GM18951 (cell line): Measurements from ENCODE around the gene TBC1D8.

ENCODE experiments used
- POLR2A ChIP-seq: IDR thresholded peaks from 4 replicates; pipeline ENCODE4 v1.6.1; 2011; ENCODE audit warnings: mild to moderate bottlenecking; ENCODE audit not compliant: insufficient read length, insufficient read depth; ENCODE audit errors: extremely low read depth
- in situ Hi-C: fragments of 300-500 bp; cut with MboI; formaldehyde crosslinking; loops from one replicate; pipeline ENCODE4 v1.12.0; 2022; ENCODE audit warnings: low sequenced_read_pairs, mixed read lengths, inconsistent platforms; ENCODE audit not compliant: unreplicated experiment

The TBC1D8 gene

GRCh38 chr2:101004620-101005325 lies 146.4 kb downstream of the TBC1D8 start:
- in situ Hi-C loops: no loop called here
- peak; percentile 17 for TF ChIP-seq POLR2A

GRCh38 chr2:101003278-101003775 lies 147.9 kb downstream of the TBC1D8 start:
- in situ Hi-C loops: no loop called here
- no peak for TF ChIP-seq POLR2A

GRCh38 chr2:101002562-101003277 lies 148.5 kb downstream of the TBC1D8 start:
- in situ Hi-C loops: no loop called here
- TF ChIP-seq POLR2A: no peak

- peak; percentile 98 for TF ChIP-seq POLR2A
- in situ Hi-C loops: no loop called here
These were observed 149.3 kb downstream of the TBC1D8 start, which contains the start of gene RPL31 for GRCh38 chr2:101001691-101002561. RPL31 (plus strand) TSS chr2:101002289; CDS start chr2:101002702, 413 bp downstream.

- no peak for TF ChIP-seq POLR2A
- in situ Hi-C loops: loop anchor here (25.0 kb wide), 1 partner anchor 388 kb away; no protein-coding TSS in a partner anchor
These were observed 151.2 kb downstream of the TBC1D8 start for GRCh38 chr2:100999995-101000394.

GRCh38 chr2:100998235-100998573 lies 153.0 kb downstream of the TBC1D8 start:
- in situ Hi-C loops: loop anchor here (25.0 kb wide), 1 partner anchor 386 kb away; no protein-coding TSS in a partner anchor
- TF ChIP-seq POLR2A: no peak

- no peak for TF ChIP-seq POLR2A
- in situ Hi-C loops: loop anchor here (25.0 kb wide), 1 partner anchor 385 kb away; no protein-coding TSS in a partner anchor
These were observed 153.5 kb downstream of the TBC1D8 start for GRCh38 chr2:100997509-100998234.

GRCh38 chr2:100995309-100996075 lies 155.7 kb downstream of the TBC1D8 start:
- TF ChIP-seq POLR2A: no peak
- in situ Hi-C loops: loop anchor here (25.0 kb wide), 1 partner anchor 383 kb away; no protein-coding TSS in a partner anchor

GRCh38 chr2:100993294-100993693 lies 157.9 kb downstream of the TBC1D8 start:
- in situ Hi-C loops: loop anchor here (25.0 kb wide), 1 partner anchor 381 kb away; no protein-coding TSS in a partner anchor
- TF ChIP-seq POLR2A: no peak

- in situ Hi-C loops: loop anchor here (25.0 kb wide), 1 partner anchor 380 kb away; no protein-coding TSS in a partner anchor
- no peak for TF ChIP-seq POLR2A
These were observed 158.9 kb downstream of the TBC1D8 start for GRCh38 chr2:100992262-100992661.

- TF ChIP-seq POLR2A: no peak
- in situ Hi-C loops: loop anchor here (25.0 kb wide), 1 partner anchor 379 kb away; no protein-coding TSS in a partner anchor
These were observed 159.8 kb downstream of the TBC1D8 start for GRCh38 chr2:100991404-100991773.
